Measurements from ENCODE around the gene RBM15. TPM values are rescaled to one million over a fixed set of nuclear protein-coding genes. Genes with fewer than 3 reads are reported as not detected.
A peak's percentile ranks its signal among the peaks of the same experiment; 100 is the strongest.

RBM15 gene
- total and polyA plus RNA-seq, 2 of the 13 experiments (the other 11 are each of a cell fraction or from before 2014, with no cell fraction given): 13.5 to 36.4 TPM

DNA sequence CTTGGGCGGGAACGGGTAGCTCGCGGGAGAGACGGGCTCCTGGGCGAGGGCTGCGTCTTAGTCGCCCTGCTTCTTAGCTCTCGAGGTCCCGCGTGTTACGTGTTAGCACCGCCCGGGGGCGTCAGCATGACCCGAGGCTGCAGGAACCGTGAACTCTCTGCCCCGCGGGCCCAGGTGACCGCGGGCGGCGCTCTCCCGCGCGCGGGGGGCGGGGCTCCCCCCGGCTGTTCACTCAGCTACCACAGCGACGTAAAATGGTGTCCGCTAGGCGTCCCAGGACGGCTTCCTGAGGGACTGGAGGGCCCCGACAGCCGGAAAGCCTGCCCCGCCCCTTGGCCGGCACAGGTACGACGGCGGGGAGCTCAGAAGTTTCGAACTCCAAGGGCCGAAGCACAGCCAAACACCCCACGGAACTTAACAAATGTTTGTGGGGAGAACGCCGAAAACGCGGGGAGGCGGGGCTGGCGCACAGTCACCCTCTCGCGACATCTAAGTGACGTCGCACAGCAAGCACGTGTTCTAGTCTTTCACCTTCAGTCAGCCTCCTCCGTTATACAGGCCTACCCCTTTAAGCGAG lies 780 bp upstream of the RBM15 start (continued):
- 0 out of 2 replicates have a peak, but pooled peaks have one; percentile 84 for TF ChIP-seq ZNF235 (CRISPR knock-in tag; IDR thresholded peaks at IDR 0.05; ENCODE audit: borderline replicate concordance)
- peak; percentile 55; the same call in 1 of the 2 replicates for TF ChIP-seq ZNF563 (CRISPR knock-in tag; IDR thresholded peaks at IDR 0.05)
- peak; percentile 66; the same call in 1 of the 2 replicates for TF ChIP-seq HNF4A (CRISPR knock-in tag; IDR thresholded peaks at IDR 0.05)
- peak; percentile 15; the same call in 1 of the 2 replicates for TF ChIP-seq TP53 (CRISPR knock-in tag; conservative IDR thresholded peaks at IDR 0.05)
- TF ChIP-seq, protein P1, sequence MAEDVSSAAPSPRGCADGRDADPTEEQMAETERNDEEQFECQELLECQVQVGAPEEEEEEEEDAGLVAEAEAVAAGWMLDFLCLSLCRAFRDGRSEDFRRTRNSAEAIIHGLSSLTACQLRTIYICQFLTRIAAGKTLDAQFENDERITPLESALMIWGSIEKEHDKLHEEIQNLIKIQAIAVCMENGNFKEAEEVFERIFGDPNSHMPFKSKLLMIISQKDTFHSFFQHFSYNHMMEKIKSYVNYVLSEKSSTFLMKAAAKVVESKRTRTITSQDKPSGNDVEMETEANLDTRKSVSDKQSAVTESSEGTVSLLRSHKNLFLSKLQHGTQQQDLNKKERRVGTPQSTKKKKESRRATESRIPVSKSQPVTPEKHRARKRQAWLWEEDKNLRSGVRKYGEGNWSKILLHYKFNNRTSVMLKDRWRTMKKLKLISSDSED (CRISPR knock-in tag; IDR thresholded peaks at IDR 0.05): peak; percentile 82; the same call in 1 of the 2 replicates
- TF ChIP-seq ZNF709 (CRISPR knock-in tag; IDR thresholded peaks at IDR 0.05): peak; percentile 44; the same call in 1 of the 2 replicates
- TF ChIP-seq, protein P2, sequence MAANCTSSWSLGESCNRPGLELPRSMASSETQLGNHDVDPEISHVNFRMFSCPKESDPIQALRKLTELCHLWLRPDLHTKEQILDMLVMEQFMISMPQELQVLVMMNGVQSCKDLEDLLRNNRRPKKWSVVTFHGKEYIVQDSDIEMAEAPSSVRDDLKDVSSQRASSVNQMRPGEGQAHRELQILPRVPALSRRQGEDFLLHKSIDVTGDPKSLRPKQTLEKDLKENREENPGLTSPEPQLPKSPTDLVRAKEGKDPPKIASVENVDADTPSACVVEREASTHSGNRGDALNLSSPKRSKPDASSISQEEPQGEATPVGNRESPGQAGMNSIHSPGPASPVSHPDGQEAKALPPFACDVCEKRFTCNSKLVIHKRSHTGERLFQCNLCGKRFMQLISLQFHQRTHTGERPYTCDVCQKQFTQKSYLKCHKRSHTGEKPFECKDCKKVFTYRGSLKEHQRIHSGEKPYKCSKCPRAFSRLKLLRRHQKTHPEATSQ (CRISPR knock-in tag; IDR thresholded peaks at IDR 0.05; ENCODE audit: borderline replicate concordance): no peak
- peak; percentile 59; the same call in 1 of the 2 replicates for TF ChIP-seq ZNF556 (CRISPR knock-in tag; IDR thresholded peaks at IDR 0.05; ENCODE audit: borderline replicate concordance)
- TF ChIP-seq HNRNPK (IDR thresholded peaks at IDR 0.05; ENCODE audit: low read depth, low read length, poor library complexity, severe bottlenecking): peak; percentile 47
- TF ChIP-seq, protein P3, sequence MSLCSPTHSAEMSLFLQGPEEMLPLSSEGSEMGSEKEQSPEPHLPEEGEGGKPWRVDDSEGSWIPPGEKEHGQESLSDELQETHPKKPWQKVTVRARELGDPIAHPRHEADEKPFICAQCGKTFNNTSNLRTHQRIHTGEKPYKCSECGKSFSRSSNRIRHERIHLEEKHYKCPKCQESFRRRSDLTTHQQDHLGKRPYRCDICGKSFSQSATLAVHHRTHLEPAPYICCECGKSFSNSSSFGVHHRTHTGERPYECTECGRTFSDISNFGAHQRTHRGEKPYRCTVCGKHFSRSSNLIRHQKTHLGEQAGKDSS (CRISPR knock-in tag; IDR thresholded peaks at IDR 0.05; ENCODE audit: borderline replicate concordance, low read depth): no peak
- TF ChIP-seq, protein P4, sequence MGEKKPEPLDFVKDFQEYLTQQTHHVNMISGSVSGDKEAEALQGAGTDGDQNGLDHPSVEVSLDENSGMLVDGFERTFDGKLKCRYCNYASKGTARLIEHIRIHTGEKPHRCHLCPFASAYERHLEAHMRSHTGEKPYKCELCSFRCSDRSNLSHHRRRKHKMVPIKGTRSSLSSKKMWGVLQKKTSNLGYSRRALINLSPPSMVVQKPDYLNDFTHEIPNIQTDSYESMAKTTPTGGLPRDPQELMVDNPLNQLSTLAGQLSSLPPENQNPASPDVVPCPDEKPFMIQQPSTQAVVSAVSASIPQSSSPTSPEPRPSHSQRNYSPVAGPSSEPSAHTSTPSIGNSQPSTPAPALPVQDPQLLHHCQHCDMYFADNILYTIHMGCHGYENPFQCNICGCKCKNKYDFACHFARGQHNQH (CRISPR knock-in tag; IDR thresholded peaks at IDR 0.05): 0 out of 2 replicates have a peak, but pooled peaks have one; percentile 60
- no peak for TF ChIP-seq FOXA1 (IDR thresholded peaks at IDR 0.05)
- TF ChIP-seq FOXA1 (CRISPR knock-in tag; IDR thresholded peaks at IDR 0.05): peak; percentile 49
- TF ChIP-seq, protein P5, sequence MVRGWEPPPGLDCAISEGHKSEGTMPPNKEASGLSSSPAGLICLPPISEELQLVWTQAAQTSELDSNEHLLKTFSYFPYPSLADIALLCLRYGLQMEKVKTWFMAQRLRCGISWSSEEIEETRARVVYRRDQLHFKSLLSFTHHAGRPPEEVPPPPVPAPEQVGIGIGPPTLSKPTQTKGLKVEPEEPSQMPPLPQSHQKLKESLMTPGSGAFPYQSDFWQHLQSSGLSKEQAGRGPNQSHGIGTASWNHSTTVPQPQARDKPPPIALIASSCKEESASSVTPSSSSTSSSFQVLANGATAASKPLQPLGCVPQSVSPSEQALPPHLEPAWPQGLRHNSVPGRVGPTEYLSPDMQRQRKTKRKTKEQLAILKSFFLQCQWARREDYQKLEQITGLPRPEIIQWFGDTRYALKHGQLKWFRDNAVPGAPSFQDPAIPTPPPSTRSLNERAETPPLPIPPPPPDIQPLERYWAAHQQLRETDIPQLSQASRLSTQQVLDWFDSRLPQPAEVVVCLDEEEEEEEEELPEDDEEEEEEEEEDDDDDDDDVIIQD (CRISPR knock-in tag; IDR thresholded peaks at IDR 0.05; ENCODE audit: low read depth): 0 out of 2 replicates have a peak, but pooled peaks have one; percentile 12
- TF ChIP-seq GPN1 (CRISPR knock-in tag; IDR thresholded peaks at IDR 0.05; ENCODE audit: borderline replicate concordance): no peak
- no peak for TF ChIP-seq MLLT10 (CRISPR knock-in tag; IDR thresholded peaks at IDR 0.05)
- peak; percentile 63; the same call in 1 of the 2 replicates for TF ChIP-seq ZNF703 (CRISPR knock-in tag; IDR thresholded peaks at IDR 0.05; ENCODE audit: borderline replicate concordance)
- TF ChIP-seq, protein P6, sequence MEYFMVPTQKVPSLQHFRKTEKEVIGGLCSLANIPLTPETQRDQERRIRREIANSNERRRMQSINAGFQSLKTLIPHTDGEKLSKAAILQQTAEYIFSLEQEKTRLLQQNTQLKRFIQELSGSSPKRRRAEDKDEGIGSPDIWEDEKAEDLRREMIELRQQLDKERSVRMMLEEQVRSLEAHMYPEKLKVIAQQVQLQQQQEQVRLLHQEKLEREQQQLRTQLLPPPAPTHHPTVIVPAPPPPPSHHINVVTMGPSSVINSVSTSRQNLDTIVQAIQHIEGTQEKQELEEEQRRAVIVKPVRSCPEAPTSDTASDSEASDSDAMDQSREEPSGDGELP (IDR thresholded peaks at IDR 0.05; ENCODE audit: borderline replicate concordance, low read depth): peak; percentile 89; the same call in 1 of the 2 replicates
- TF ChIP-seq ZNF33B (CRISPR knock-in tag; IDR thresholded peaks at IDR 0.05): 0 out of 2 replicates have a peak, but pooled peaks have one; percentile 47
- peak; percentile 82 for TF ChIP-seq ZNF776 (CRISPR knock-in tag; IDR thresholded peaks at IDR 0.05)

Measured in HepG2 (cell line).